GM10266 (cell line): Measurements from ENCODE around the gene UGGT1.

Experiments
- DNase-seq: peaks from one replicate; pipeline ENCODE4 v3.0.0; 2012; ENCODE audit errors: extremely low spot score
- CTCF ChIP-seq: IDR thresholded peaks from 2 replicates; pipeline ENCODE4 v1.5.1; 2012; ENCODE audit warnings: mild to moderate bottlenecking, low read depth; ENCODE audit not compliant: control insufficient read depth, insufficient read depth; ENCODE audit errors: missing control alignments

Gene UGGT1

GRCh38 chr2:128058114-128058513, 32.9 kb upstream of the UGGT1 start:
- DNase-seq, result no peak
- no peak for TF ChIP-seq CTCF

- DNase-seq, result no peak
Observed at GRCh38 chr2:128062571-128062970, 28.4 kb upstream of the UGGT1 start.

GRCh38 chr2:128064353-128064752, 26.6 kb upstream of the UGGT1 start:
- no peak for TF ChIP-seq CTCF
- DNase-seq, result no peak

More at GRCh38 chr2:128062571-128062970, 28.4 kb upstream of the UGGT1 start:
- TF ChIP-seq CTCF, result no peak

GRCh38 chr2:128069769-128070168, 21.2 kb upstream of the UGGT1 start:
- DNase-seq, result no peak
- TF ChIP-seq CTCF, result no peak

- no peak for DNase-seq
- TF ChIP-seq CTCF, result no peak
Observed at GRCh38 chr2:128073278-128073677, 17.7 kb upstream of the UGGT1 start.

GRCh38 chr2:128076461-128077106, 14.4 kb upstream of the UGGT1 start:
- no peak for TF ChIP-seq CTCF
- no peak for DNase-seq

GRCh38 chr2:128084757-128085156, 6.2 kb upstream of the UGGT1 start:
- no peak for DNase-seq
- no peak for TF ChIP-seq CTCF
